Right kidney (tissue), 1 donor: ENCODE results near the gene ZNF559.
A peak's percentile ranks its signal among the peaks of the same experiment; 100 is the strongest.

ENCODE experiments used
- DNase-seq: peaks from one replicate; pipeline ENCODE4 v3.0.0-alpha.2; 2016

ZNF559 gene

DNA sequence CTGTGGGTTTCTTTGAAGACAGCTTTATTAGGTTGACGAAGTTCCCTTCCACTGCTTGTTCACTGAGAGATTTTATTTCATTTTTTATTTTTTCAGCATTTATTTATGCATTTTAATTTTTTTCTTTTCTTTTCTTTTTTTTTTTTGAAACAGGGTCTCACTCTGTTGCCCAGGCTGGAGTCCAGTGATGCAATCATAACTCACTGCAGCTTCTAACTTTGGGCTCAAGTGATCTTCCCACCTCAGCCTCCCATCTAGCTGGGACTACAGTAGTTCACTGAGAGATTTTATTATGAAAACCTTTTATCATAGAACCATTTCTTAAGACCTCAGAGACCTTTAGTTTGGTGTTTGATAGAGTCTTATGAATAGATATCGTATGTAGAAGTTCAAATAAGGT lies 28.5 kb downstream of the ZNF559 start:
- no peak for DNase-seq

DNA sequence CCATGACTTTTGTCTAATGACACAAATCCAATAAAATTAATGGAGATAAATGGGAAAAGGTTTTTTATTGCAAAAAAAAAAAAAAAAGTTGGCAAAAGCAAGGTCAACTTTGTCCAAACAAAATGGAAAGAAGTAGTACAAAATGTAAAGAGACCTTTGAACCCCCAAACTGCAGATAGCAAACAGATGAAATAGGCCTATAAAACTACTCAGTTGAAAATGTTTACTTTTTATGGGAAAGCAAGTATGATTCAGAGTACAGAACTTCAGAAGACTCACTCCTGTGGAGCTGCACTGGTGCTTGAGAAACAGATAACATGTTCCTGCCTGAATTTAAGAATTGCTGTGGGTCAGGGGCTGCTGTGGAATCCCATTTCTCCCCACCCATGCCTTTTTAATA lies 29.0 kb downstream of the ZNF559 start:
- DNase-seq, result no peak

DNA sequence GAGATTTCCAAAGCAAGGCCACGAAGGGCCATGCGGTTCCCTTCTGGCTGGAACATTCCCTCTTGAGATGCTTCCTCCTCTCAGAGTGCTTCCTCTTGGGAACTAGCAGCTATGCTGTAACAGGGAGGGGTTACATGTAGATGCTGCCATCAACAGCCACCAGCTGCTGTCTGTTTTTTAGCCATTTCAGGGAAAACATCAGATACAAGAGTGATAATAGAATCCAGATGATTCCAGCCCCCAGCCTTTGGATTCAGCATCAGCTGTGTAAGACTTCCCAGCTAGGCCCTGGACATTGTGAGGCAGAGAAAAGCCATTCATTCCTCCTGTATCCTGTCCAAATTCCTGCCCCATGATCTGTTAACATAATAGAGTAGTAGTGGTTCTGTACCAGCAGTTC lies 30.7 kb downstream of the ZNF559 start:
- DNase-seq, result no peak

DNA sequence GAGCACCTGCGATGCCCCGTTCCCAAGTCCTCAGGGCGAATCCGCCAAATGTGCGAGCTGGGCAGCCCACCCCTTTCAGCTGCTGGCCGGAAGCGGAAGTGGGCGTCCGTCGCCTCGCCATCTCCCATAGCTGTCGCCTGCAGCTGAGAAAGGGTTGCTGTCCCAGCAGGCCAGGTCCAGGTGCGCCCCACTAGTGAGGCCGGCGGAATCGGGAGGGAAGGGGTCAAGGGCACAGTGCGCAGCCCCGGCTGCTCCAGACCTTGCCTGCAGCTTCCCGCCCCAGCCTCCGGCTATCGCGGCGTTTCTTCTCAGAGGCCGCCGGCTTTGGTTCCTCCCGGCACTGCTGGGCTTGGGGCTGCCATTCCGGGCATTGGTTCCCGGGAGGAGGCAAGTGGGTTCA lies 38.9 kb downstream of the ZNF559 start, which contains the start of gene ZNF177:
Gene ZNF177 (plus strand): TSS at position 109 of the 400 bp plus-strand sequence. CDS start 15,299 bp downstream, outside the sequence.
- DNase-seq, result peak; percentile 79

DNA sequence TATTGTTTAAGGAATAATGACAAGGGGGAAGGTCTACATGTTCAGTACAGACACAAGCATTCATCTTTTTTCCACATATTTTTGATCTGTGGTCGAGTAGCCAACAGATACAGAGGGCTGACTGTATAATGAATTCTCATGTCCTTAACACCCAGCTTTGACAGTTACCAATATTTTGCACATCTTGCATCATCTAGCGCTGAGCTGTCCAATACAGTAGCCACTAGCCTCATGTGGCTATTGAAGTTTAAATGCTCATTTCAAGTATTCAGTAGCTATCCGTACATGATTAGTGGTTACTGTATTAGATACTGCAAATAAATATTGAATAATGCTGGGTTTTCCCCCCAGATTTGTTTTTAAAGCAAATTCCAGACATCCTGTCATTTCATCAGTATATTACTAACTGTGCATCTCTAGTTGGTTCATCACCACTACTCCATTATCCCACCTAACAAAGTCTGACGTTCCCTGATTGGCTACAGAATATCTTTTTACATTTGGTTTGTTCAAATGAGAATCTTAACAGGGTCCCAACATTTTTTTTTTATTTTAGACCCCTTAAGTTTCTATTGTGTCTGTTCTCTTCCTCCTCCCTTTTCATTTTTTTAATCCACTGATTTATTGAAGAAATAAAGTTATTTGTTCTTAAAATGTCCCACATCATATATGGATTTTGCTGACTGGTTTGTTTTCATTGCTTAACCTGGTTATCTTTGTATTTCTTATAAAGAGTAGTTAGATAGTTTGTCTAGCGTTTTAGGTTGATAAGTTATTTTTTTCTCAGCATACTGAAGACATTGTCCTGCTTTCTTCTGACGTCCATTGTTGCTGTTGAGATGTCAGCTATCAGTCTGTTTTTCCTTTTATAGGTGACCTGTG lies 47.0 kb downstream of the ZNF559 start:
- DNase-seq, result no peak

DNA sequence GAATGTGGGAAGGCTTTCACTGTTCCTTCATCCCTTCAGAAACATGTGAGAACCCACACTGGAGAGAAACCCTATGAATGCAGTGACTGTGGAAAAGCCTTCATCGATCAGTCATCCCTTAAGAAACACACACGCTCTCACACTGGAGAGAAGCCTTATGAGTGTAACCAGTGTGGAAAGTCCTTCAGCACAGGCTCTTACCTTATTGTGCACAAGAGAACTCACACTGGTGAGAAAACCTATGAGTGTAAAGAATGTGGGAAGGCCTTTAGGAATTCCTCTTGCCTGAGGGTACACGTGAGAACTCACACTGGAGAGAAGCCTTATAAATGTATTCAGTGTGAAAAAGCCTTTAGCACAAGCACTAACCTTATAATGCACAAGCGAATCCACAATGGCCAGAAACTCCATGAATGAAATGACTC lies 57.4 kb downstream of the ZNF559 start:
- no peak for DNase-seq
